H9 (cell line): ENCODE data around the gene DNAL1. TPM values are rescaled to one million over a fixed set of nuclear protein-coding genes. Genes with fewer than 3 reads are reported as not detected.

ENCODE experiments used
- DNase-seq: peaks from one replicate; pipeline ENCODE4 v3.0.0-alpha.2; 2017
- H2AFZ ChIP-seq: one replicate; pipeline ENCODE4 v1.6.1; 2013; ENCODE audit warnings: mild to moderate bottlenecking, low read length, control low read depth, moderate library complexity
- H2AK5ac ChIP-seq: 2 replicates; pipeline ENCODE4 v1.6.1; 2013; ENCODE audit warnings: low read length, control low read depth, mixed read lengths; ENCODE audit not compliant: insufficient read length
- H2BK120ac ChIP-seq: one replicate; pipeline ENCODE4 v1.6.1; 2013; ENCODE audit warnings: low read depth, mild to moderate bottlenecking, low read length, control low read depth, inconsistent platforms; ENCODE audit not compliant: poor library complexity, severe bottlenecking
- H2BK12ac ChIP-seq: 2 replicates; pipeline ENCODE4 v1.6.1; 2013; ENCODE audit warnings: low read length, control low read depth, mixed read lengths, low read depth; ENCODE audit not compliant: insufficient read length
- H2BK15ac ChIP-seq: 2 replicates; pipeline ENCODE4 v1.6.1; 2013; ENCODE audit warnings: low read depth, low read length, control low read depth
- H2BK20ac ChIP-seq: one replicate; pipeline ENCODE4 v1.6.1; 2013; ENCODE audit warnings: low read depth, mild to moderate bottlenecking, low read length, control low read depth, inconsistent platforms; ENCODE audit not compliant: poor library complexity, severe bottlenecking
- H2BK5ac ChIP-seq: 2 replicates; pipeline ENCODE4 v1.6.1; 2013; ENCODE audit warnings: low read length, control low read depth, mixed read lengths; ENCODE audit not compliant: insufficient read length
- H3K14ac ChIP-seq: 2 replicates; pipeline ENCODE4 v1.6.1; 2013; ENCODE audit warnings: low read length, control low read depth; ENCODE audit not compliant: insufficient read depth
- H3K18ac ChIP-seq: 2 replicates; pipeline ENCODE4 v1.6.1; 2013; ENCODE audit warnings: low read depth, mild to moderate bottlenecking, mixed read lengths, low read length, control low read depth; ENCODE audit not compliant: insufficient read length
- H3K23ac ChIP-seq: 2 replicates; pipeline ENCODE4 v1.6.1; 2013; ENCODE audit warnings: low read length, control low read depth, mixed read lengths, low read depth; ENCODE audit not compliant: insufficient read length
- H3K23me2 ChIP-seq: 2 replicates; pipeline ENCODE4 v1.6.1; 2013; ENCODE audit warnings: low read depth, mild to moderate bottlenecking, mixed read lengths, low read length, control low read depth; ENCODE audit not compliant: insufficient read length, poor library complexity, severe bottlenecking
- H3K27ac ChIP-seq: 2 replicates; pipeline ENCODE4 v1.5.1; 2013; ENCODE audit warnings: low read length, control low read depth, mixed read lengths, low read depth; ENCODE audit not compliant: insufficient read length
- H3K27me3 ChIP-seq: 2 replicates; pipeline ENCODE4 v1.6.1; 2013; ENCODE audit warnings: low read length, control low read depth, inconsistent platforms; ENCODE audit not compliant: insufficient read depth
- H3K4ac ChIP-seq: 2 replicates; pipeline ENCODE4 v1.6.1; 2013; ENCODE audit warnings: low read depth, mild to moderate bottlenecking, control low read depth, inconsistent platforms, low read length, moderate library complexity
- H3K4me1 ChIP-seq: 2 replicates; pipeline ENCODE4 v1.6.1; 2013; ENCODE audit warnings: low read length, control low read depth, inconsistent platforms; ENCODE audit not compliant: insufficient read depth
- H3K4me2 ChIP-seq: 2 replicates; pipeline ENCODE4 v1.6.1; 2013; ENCODE audit warnings: low read length, control low read depth, mixed read lengths; ENCODE audit not compliant: insufficient read length, insufficient read depth
- H3K56ac ChIP-seq: 2 replicates; pipeline ENCODE4 v1.6.1; 2013; ENCODE audit warnings: low read depth, mild to moderate bottlenecking, mixed read lengths, low read length, control low read depth; ENCODE audit not compliant: insufficient read length
- H3K79me1 ChIP-seq: 2 replicates; pipeline ENCODE4 v1.6.1; 2013; ENCODE audit warnings: low read depth, mild to moderate bottlenecking, moderate library complexity, low read length, control low read depth, inconsistent platforms; ENCODE audit not compliant: insufficient read depth, poor library complexity, severe bottlenecking
- H3K79me2 ChIP-seq: 2 replicates; pipeline ENCODE4 v1.6.1; 2013; ENCODE audit warnings: low read length, control low read depth, inconsistent platforms; ENCODE audit not compliant: insufficient read depth
- H3K9ac ChIP-seq: 2 replicates; pipeline ENCODE4 v1.6.1; 2013; ENCODE audit warnings: low read length, control low read depth, mixed read lengths; ENCODE audit not compliant: insufficient read length; ENCODE audit errors: extremely low read depth
- H3K9me3 ChIP-seq: one replicate; pipeline ENCODE4 v1.6.1; 2013; ENCODE audit warnings: low read depth, low read length, inconsistent platforms; ENCODE audit not compliant: control insufficient read depth
- H3T11ph ChIP-seq: one replicate; pipeline ENCODE4 v1.6.1; 2013; ENCODE audit warnings: mild to moderate bottlenecking, low read length, control low read depth, inconsistent platforms
- H4K20me1 ChIP-seq: one replicate; pipeline ENCODE4 v1.6.1; 2013; ENCODE audit not compliant: control insufficient read depth, insufficient read length, insufficient read depth
- H4K5ac ChIP-seq: 2 replicates; pipeline ENCODE4 v1.6.1; 2013; ENCODE audit warnings: low read depth, mild to moderate bottlenecking, mixed read lengths, low read length, control low read depth; ENCODE audit not compliant: insufficient read length
- H4K8ac ChIP-seq: replicated peaks from 2 replicates; pipeline ENCODE4 v1.6.1; 2013; ENCODE audit warnings: low read length, control low read depth, mixed read lengths, low read depth; ENCODE audit not compliant: insufficient read length
- H4K91ac ChIP-seq: 2 replicates; pipeline ENCODE4 v1.6.1; 2013; ENCODE audit warnings: low read depth, mild to moderate bottlenecking, moderate library complexity, mixed read lengths, low read length, control low read depth; ENCODE audit not compliant: insufficient read length
- H3K27ac Mint-ChIP-seq, 3 experiments: 2 replicates in 2 of 3; 3 replicates in 1 of 3; pipeline ENCODE4 v1.8.0; 2020 to 2021; ENCODE audit warnings: mixed read lengths in 3 of 3, mild to moderate bottlenecking in 1 of 3, moderate library complexity in 1 of 3
- H3K27me3 Mint-ChIP-seq: 2 replicates; pipeline ENCODE4 v1.8.0; 2021; ENCODE audit warnings: low read depth, mild to moderate bottlenecking, moderate library complexity, mixed read lengths
- H3K36me3 Mint-ChIP-seq, 3 experiments: 2 replicates in 2 of 3; 3 replicates in 1 of 3; pipeline ENCODE4 v1.8.0; 2020 to 2021; ENCODE audit warnings: low read depth in 3 of 3, mixed read lengths in 3 of 3; ENCODE audit not compliant: insufficient read depth in 1 of 3
- H3K4me1 Mint-ChIP-seq, 2 experiments: 2 replicates each; pipeline ENCODE4 v1.8.0; 2020; ENCODE audit warnings: mixed read lengths in 2 of 2
- H3K4me3 Mint-ChIP-seq, 2 experiments: 2 replicates in 1 of 2; 3 replicates in 1 of 2; pipeline ENCODE4 v1.8.0; 2020 to 2021; ENCODE audit warnings: mild to moderate bottlenecking in 2 of 2, mixed read lengths in 2 of 2, moderate library complexity in 1 of 2
- H3K9me3 Mint-ChIP-seq, 2 experiments: 2 replicates in 1 of 2; 3 replicates in 1 of 2; pipeline ENCODE4 v1.8.0; 2020; ENCODE audit warnings: mild to moderate bottlenecking in 2 of 2, mixed read lengths in 2 of 2, moderate library complexity in 1 of 2
- WGBS: extraction: QIAGEN DNeasy Blood & Tissue Kit; methylation state at CpG from one replicate; pipeline ENCODE4 v1.1.7; 2013; ENCODE audit warnings: missing lambda C conversion rate, low lambda C conversion rate, mixed read lengths; ENCODE audit not compliant: insufficient read length; ENCODE audit errors: extremely low coverage; 5-methylcytosine and 5-hydroxymethylcytosine counted together
- total RNA-seq: library from RNA; stranded (reverse); gene quantifications from 2 replicates; pipeline ENCODE4 v1.2.1, GENCODE V29; 2021
- TF ChIP-seq, protein P1 (sequence below): fragments of 200-600 bp; sonication (generic); conservative IDR thresholded peaks from 3 replicates; pipeline ENCODE4 v1.8.0; 2021; ENCODE audit warnings: antibody characterized with exemption, mild to moderate bottlenecking

DNAL1 gene
- total RNA-seq, 1 experiment from 2014 or later = 17.7 TPM

- no peak overlapping the region for H4K8ac ChIP-seq
- H3K9me3 ChIP-seq = no peaks in the 10 kb centered on the region
- H2AK5ac ChIP-seq = no peak overlapping the region
- TF ChIP-seq, protein P1, sequence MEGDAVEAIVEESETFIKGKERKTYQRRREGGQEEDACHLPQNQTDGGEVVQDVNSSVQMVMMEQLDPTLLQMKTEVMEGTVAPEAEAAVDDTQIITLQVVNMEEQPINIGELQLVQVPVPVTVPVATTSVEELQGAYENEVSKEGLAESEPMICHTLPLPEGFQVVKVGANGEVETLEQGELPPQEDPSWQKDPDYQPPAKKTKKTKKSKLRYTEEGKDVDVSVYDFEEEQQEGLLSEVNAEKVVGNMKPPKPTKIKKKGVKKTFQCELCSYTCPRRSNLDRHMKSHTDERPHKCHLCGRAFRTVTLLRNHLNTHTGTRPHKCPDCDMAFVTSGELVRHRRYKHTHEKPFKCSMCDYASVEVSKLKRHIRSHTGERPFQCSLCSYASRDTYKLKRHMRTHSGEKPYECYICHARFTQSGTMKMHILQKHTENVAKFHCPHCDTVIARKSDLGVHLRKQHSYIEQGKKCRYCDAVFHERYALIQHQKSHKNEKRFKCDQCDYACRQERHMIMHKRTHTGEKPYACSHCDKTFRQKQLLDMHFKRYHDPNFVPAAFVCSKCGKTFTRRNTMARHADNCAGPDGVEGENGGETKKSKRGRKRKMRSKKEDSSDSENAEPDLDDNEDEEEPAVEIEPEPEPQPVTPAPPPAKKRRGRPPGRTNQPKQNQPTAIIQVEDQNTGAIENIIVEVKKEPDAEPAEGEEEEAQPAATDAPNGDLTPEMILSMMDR = no peak
- no peak overlapping the region for H4K91ac ChIP-seq
- H3K56ac ChIP-seq = no peak overlapping the region
- H3K27ac ChIP-seq = no peak overlapping the region
- no peak overlapping the region for H2AFZ ChIP-seq
- H2BK20ac ChIP-seq = no peak overlapping the region
- H2BK120ac ChIP-seq = no peak overlapping the region
- no peak overlapping the region for H3T11ph ChIP-seq
- H3K27me3 ChIP-seq = no peaks in the 10 kb centered on the region
- H3K4ac ChIP-seq = no peak overlapping the region
- H4K5ac ChIP-seq = no peak overlapping the region
- no peaks in the 10 kb centered on the region for H3K36me3 Mint-ChIP-seq
- DNase-seq = peak; percentile 20
- no peaks in the 10 kb centered on the region for H3K27me3 Mint-ChIP-seq
- no peak overlapping the region for H3K14ac ChIP-seq
- no peak overlapping the region for H3K4me3 Mint-ChIP-seq
- no peak overlapping the region for H2BK5ac ChIP-seq
- H3K4me2 ChIP-seq = no peak overlapping the region
- no peak overlapping the region for H3K27ac Mint-ChIP-seq
- H3K18ac ChIP-seq = no peak overlapping the region
- no CpG with 5 or more reads among the region's 7 CpGs for WGBS
- no peak overlapping the region for H3K23ac ChIP-seq
- H3K9ac ChIP-seq = no peak overlapping the region
- H4K20me1 ChIP-seq = peaks cover 2% of the 10 kb centered on the region
- no peaks in the 10 kb centered on the region; a peak in 1 of 5 replicates for H3K9me3 Mint-ChIP-seq
- no peak overlapping the region for H2BK15ac ChIP-seq
- no peak overlapping the region for H2BK12ac ChIP-seq
- peaks cover 6% of the 10 kb centered on the region; the same call in 1 of the 2 replicates for H3K4me1 ChIP-seq
- no peaks in the 10 kb centered on the region for H3K23me2 ChIP-seq
- no peaks in the 10 kb centered on the region for H3K79me1 ChIP-seq
- peaks cover 43 to 55% of the 10 kb centered on the region in 2 experiments for H3K4me1 Mint-ChIP-seq
- peaks cover 4% of the 10 kb centered on the region; the same call in 1 of the 2 replicates for H3K79me2 ChIP-seq
These were observed 106.4 kb downstream of the DNAL1 start for GRCh38 chr14:73751157-73751691.
